PC-3 (cell line): Measurements from ENCODE around the gene FAM20B. TPM values are rescaled to one million over a fixed set of nuclear protein-coding genes. Genes with fewer than 3 reads are reported as not detected.

Experiments
- ATAC-seq: fragments of 200-7000 bp; cut with Tn5 transposase; 2 replicates; pipeline ENCODE4 v1.9.1; 2020; ENCODE audit warnings: mild to moderate bottlenecking, moderate library complexity
- BruUV-seq: library from RNA; stranded (reverse); fragments of 400-500 nt; replicated peaks from 2 replicates; lab custom pipeline; 2021; lab: Mats Ljungman, UMichigan
- CTCF ChIA-PET: fragments of 300-600 bp; sonication (Branson Sonifier 250); formaldehyde crosslinking; loops from one replicate; lab custom pipeline; 2022; ENCODE audit warnings: antibody characterized with exemption; lab: Charles Lee
- POLR2A ChIA-PET: fragments of 300-600 bp; sonication (Branson Sonifier 250); formaldehyde crosslinking; loops from one replicate; lab custom pipeline; 2022; ENCODE audit warnings: antibody characterized with exemption; ENCODE audit not compliant: unreplicated experiment; lab: Charles Lee
- DNase-seq: peaks from one replicate; pipeline ENCODE4 v3.0.0-alpha.2; 2015
- H2AFZ ChIP-seq: fragments of 300-600 bp; sonication (generic); 2 replicates; pipeline ENCODE4 v1.6.0; 2016; ENCODE audit warnings: antibody characterized with exemption, low read length
- H3F3A ChIP-seq: fragments of 300-600 bp; sonication (generic); one replicate; pipeline ENCODE4 v1.6.0; 2017; ENCODE audit warnings: antibody characterized with exemption, low read length, control low read depth, mild to moderate bottlenecking; ENCODE audit not compliant: unreplicated experiment
- H3K27ac ChIP-seq: fragments of 300-600 bp; sonication (generic); 2 replicates; pipeline ENCODE4 v1.5.1; 2016; ENCODE audit warnings: mild to moderate bottlenecking, low read length
- H3K27me3 ChIP-seq: fragments of 300-600 bp; sonication (generic); 2 replicates; pipeline ENCODE4 v1.6.1; 2016; ENCODE audit warnings: low read length, mixed read lengths
- H3K36me3 ChIP-seq: fragments of 300-600 bp; sonication (generic); 2 replicates; pipeline ENCODE4 v1.6.1; 2016; ENCODE audit warnings: low read depth, mixed run types, low read length, mixed read lengths
- H3K4me1 ChIP-seq: fragments of 300-600 bp; sonication (generic); 2 replicates; pipeline ENCODE4 v1.5.1; 2016; ENCODE audit warnings: low read length; ENCODE audit not compliant: insufficient read depth
- H3K4me2 ChIP-seq: fragments of 300-600 bp; sonication (generic); 2 replicates; pipeline ENCODE4 v1.6.0; 2016; ENCODE audit warnings: low read length
- H3K4me3 ChIP-seq: fragments of 300-600 bp; sonication (generic); 2 replicates; pipeline ENCODE4 v1.5.1; 2016; ENCODE audit warnings: mild to moderate bottlenecking, low read length, mixed read lengths
- H3K79me2 ChIP-seq: fragments of 300-600 bp; sonication (generic); 2 replicates; pipeline ENCODE4 v1.6.1; 2017; ENCODE audit warnings: low read length, mixed read lengths
- H3K9ac ChIP-seq: fragments of 300-600 bp; sonication (generic); 2 replicates; pipeline ENCODE4 v1.6.0; 2016; ENCODE audit warnings: mild to moderate bottlenecking, low read length
- H3K9me2 ChIP-seq: fragments of 300-600 bp; sonication (generic); replicated peaks from 2 replicates; pipeline ENCODE4 v1.6.1; 2016; ENCODE audit warnings: mixed run types, low read length, mixed read lengths
- H3K9me3 ChIP-seq: fragments of 300-600 bp; sonication (generic); 2 replicates; pipeline ENCODE4 v1.6.1; 2016; ENCODE audit warnings: low read length, mixed read lengths
- H4K20me1 ChIP-seq: fragments of 300-600 bp; sonication (generic); 2 replicates; pipeline ENCODE4 v1.6.1; 2016; ENCODE audit warnings: low read length, mixed read lengths
- CTCF ChIP-seq: fragments of 300-600 bp; sonication (generic); conservative IDR thresholded peaks from 2 replicates; pipeline ENCODE4 v1.5.1; 2017; ENCODE audit warnings: antibody characterized with exemption, low read depth, mild to moderate bottlenecking, low read length
- EZH2 ChIP-seq: fragments of 300-600 bp; sonication (generic); IDR thresholded peaks from one replicate; pipeline ENCODE4 v1.6.1; 2017; ENCODE audit warnings: antibody characterized with exemption, mild to moderate bottlenecking, low read length; ENCODE audit not compliant: unreplicated experiment
- EZH2phosphoT487 ChIP-seq: fragments of 300-600 bp; sonication (generic); IDR thresholded peaks from 2 replicates; pipeline ENCODE4 v1.6.1; 2018; ENCODE audit warnings: mild to moderate bottlenecking, antibody characterized with exemption, low read length, borderline replicate concordance
- intact Hi-C: fragments of 100-400 bp; cut with micrococcal nuclease; formaldehyde crosslinking; loops from 2 replicates; pipeline ENCODE4 v1.9.0; 2023
- total RNA-seq: library from RNA; depleted of rRNA; stranded (reverse); fragments of >200 nt; gene quantifications from 2 replicates; pipeline ENCODE4 v1.2.3, GENCODE V29; 2014

FAM20B gene
- total RNA-seq, 1 experiment from 2014 or later = 21.1 TPM

DNA sequence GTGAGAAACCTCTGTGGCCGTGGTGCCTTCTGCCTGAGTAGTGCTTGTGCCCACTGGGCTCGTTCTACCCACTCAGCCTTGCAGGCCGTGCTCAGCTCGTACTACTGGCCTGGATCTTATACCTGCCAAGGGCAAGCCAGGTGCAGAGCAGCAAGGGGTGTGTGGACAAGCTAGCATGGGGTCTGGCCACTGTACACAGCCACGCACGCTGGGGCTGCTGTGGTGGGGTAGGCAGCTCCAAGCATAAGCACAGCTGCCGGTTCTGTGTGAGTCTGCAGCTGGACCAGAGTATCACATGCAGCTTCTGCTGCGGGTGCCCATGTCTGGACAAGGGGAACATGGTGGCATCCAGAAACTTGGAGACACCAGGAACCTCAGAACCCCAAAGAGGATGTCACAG lies 16.4 kb downstream of the FAM20B start:
- no peak overlapping the region for H2AFZ ChIP-seq
- POLR2A ChIA-PET = no interaction called here
- ATAC-seq = no peak

GRCh38 chr1:179042700-179043099 lies 17.0 kb downstream of the FAM20B start:
- Histone ChIP-seq H3K4me1 (peaks cover 15% of the 10 kb centered on the region), H4K20me1 (no peaks in the 10 kb centered on the region), H3K4me2 (no peak overlapping the region), H3K27me3 (no peaks in the 10 kb centered on the region), H3K36me3 (no peaks in the 10 kb centered on the region), H3F3A (peaks cover 2% of the 10 kb centered on the region), H3K4me3 (no peak overlapping the region), H3K9me2 (no peaks in the 10 kb centered on the region), H3K79me2 (peaks cover 36% of the 10 kb centered on the region), H3K9ac (no peak overlapping the region), H3K27ac (no peak overlapping the region), H2AFZ (no peak overlapping the region), H3K9me3 (no peaks in the 10 kb centered on the region)
- CTCF ChIA-PET = no interaction called here
- no peak for DNase-seq
- BruUV-seq = no TSS peak
- ATAC-seq = no peak
- intact Hi-C loops = no loop called here
- POLR2A ChIA-PET = no interaction called here
- TF ChIP-seq EZH2phosphoT487 (no peak), CTCF (no peak), EZH2 (no peak)

More for the DNA sequence above, 16.4 kb downstream of the FAM20B start:
- Histone ChIP-seq H3K9ac (no peak overlapping the region), H3K4me1 (peaks cover 21% of the 10 kb centered on the region), H3F3A (peaks cover 8% of the 10 kb centered on the region), H3K27me3 (no peaks in the 10 kb centered on the region), H3K9me3 (no peaks in the 10 kb centered on the region), H3K9me2 (no peaks in the 10 kb centered on the region), H3K36me3 (no peaks in the 10 kb centered on the region), H3K79me2 (peaks cover 36% of the 10 kb centered on the region), H3K4me3 (no peak overlapping the region), H4K20me1 (no peaks in the 10 kb centered on the region), H3K27ac (no peak overlapping the region), H3K4me2 (no peak overlapping the region)
- TF ChIP-seq EZH2 (no peak), CTCF (no peak), EZH2phosphoT487 (no peak)
- no TSS peak for BruUV-seq
- CTCF ChIA-PET = no interaction called here
- intact Hi-C loops = no loop called here
- no peak for DNase-seq

- intact Hi-C loops = no loop called here
- Histone ChIP-seq H2AFZ (no peak overlapping the region), H3K9me3 (no peaks in the 10 kb centered on the region), H3K79me2 (peaks cover 34% of the 10 kb centered on the region), H3K4me3 (no peak overlapping the region), H3K36me3 (no peaks in the 10 kb centered on the region), H3K9me2 (no peaks in the 10 kb centered on the region), H3K27me3 (no peaks in the 10 kb centered on the region), H3F3A (no peaks in the 10 kb centered on the region), H3K27ac (no peak overlapping the region), H3K9ac (no peak overlapping the region), H3K4me2 (no peak overlapping the region), H3K4me1 (peaks cover 11% of the 10 kb centered on the region), H4K20me1 (no peaks in the 10 kb centered on the region)
- DNase-seq (no peak), ATAC-seq (no peak)
- POLR2A ChIA-PET = no interaction called here
- BruUV-seq = no TSS peak
- CTCF ChIA-PET = no interaction called here
- TF ChIP-seq EZH2 (no peak), CTCF (no peak), EZH2phosphoT487 (no peak)
Observed at GRCh38 chr1:179043266-179043665, 17.6 kb downstream of the FAM20B start.
